ENCODE data around the gene KREMEN1.

DNA sequence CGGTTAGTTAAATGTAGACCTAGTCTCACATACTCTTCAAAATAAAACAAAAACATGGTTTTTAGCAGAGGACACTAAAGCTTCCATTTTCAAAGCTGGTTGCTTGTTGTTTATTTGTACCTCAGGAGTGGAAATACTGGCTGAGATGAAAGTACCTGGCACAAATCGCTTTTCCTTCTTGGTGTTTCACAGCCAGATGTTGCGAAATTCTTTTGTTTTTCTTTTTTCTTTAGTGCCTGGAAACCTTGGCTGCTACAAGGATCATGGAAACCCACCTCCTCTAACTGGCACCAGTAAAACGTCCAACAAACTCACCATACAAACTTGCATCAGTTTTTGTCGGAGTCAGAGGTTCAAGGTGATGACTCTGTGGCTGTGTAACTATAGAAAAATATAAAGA lies 48.3 kb downstream of the KREMEN1 start:
- TF ChIP-seq EZH2 (IDR thresholded peaks at IDR 0.05; ENCODE audit: borderline replicate concordance) (no peak), EZH2phosphoT487 (IDR thresholded peaks at IDR 0.05; ENCODE audit: low read depth, severe bottlenecking, unreplicated experiment) (no peak)
- TF ChIP-seq, protein P1, sequence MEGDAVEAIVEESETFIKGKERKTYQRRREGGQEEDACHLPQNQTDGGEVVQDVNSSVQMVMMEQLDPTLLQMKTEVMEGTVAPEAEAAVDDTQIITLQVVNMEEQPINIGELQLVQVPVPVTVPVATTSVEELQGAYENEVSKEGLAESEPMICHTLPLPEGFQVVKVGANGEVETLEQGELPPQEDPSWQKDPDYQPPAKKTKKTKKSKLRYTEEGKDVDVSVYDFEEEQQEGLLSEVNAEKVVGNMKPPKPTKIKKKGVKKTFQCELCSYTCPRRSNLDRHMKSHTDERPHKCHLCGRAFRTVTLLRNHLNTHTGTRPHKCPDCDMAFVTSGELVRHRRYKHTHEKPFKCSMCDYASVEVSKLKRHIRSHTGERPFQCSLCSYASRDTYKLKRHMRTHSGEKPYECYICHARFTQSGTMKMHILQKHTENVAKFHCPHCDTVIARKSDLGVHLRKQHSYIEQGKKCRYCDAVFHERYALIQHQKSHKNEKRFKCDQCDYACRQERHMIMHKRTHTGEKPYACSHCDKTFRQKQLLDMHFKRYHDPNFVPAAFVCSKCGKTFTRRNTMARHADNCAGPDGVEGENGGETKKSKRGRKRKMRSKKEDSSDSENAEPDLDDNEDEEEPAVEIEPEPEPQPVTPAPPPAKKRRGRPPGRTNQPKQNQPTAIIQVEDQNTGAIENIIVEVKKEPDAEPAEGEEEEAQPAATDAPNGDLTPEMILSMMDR (IDR thresholded peaks at IDR 0.05; ENCODE audit: poor library complexity) = no peak
